Common myeloid progenitor, CD34-positive (primary cell): ENCODE results near the gene VIM.

Source experiments
- CTCF ChIA-PET: fragments of 350-600 bp; sonication (Branson Sonifier 250); formaldehyde crosslinking; loops from one replicate; lab custom pipeline; 2021; ENCODE audit warnings: antibody characterized with exemption; lab: Charles Lee
- POLR2A ChIA-PET: fragments of 350-600 bp; sonication (Branson Sonifier 250); formaldehyde crosslinking; loops from one replicate; lab custom pipeline; 2021; ENCODE audit warnings: antibody characterized with exemption; lab: Charles Lee
- DNase-seq, 3 donors: peaks; one replicate each; pipeline versions ENCODE4 v3.0.0 to v3.0.0-alpha.2; 2013
- H3K27ac ChIP-seq, 2 experiments: 1 replicate in 1 of 2; 2 replicates in 1 of 2; pipeline ENCODE4 v1.7.0; 2013; ENCODE audit warnings: inconsistent platforms in 2 of 2, low read length in 2 of 2, mild to moderate bottlenecking in 2 of 2, low read depth in 1 of 2, moderate library complexity in 1 of 2; ENCODE audit not compliant: severe bottlenecking in 2 of 2, insufficient read depth in 1 of 2, poor library complexity in 1 of 2
- H3K27me3 ChIP-seq, 5 experiments: replicated peaks in 2 of 5; 1 replicate in 3 of 5; 2 replicates in 2 of 5; pipeline versions ENCODE4 v1.6.1 to v1.7.0; 2013; ENCODE audit warnings: low read length in 4 of 5, mild to moderate bottlenecking in 2 of 5, moderate library complexity in 2 of 5, inconsistent platforms in 1 of 5; ENCODE audit not compliant: insufficient read depth in 5 of 5, control insufficient read depth in 4 of 5
- H3K36me3 ChIP-seq, 4 experiments: 1 replicate in 2 of 4; 2 replicates in 2 of 4; pipeline versions ENCODE4 v1.6.1 to v1.7.0; 2013; ENCODE audit warnings: low read length in 3 of 4, control low read depth in 1 of 4, mild to moderate bottlenecking in 1 of 4; ENCODE audit not compliant: control insufficient read depth in 4 of 4, insufficient read depth in 4 of 4
- H3K4me1 ChIP-seq, 4 experiments: 1 replicate in 3 of 4; 2 replicates in 1 of 4; pipeline versions ENCODE4 v1.6.1 to v1.7.1; 2013; ENCODE audit warnings: low read length in 3 of 4, mild to moderate bottlenecking in 3 of 4, control low read depth in 1 of 4, inconsistent platforms in 1 of 4, moderate library complexity in 1 of 4; ENCODE audit not compliant: control insufficient read depth in 4 of 4, insufficient read depth in 4 of 4; ENCODE audit errors: control extremely low read depth in 1 of 4
- H3K4me3 ChIP-seq, 7 experiments: 1 replicate in 4 of 7; 2 replicates in 3 of 7; pipeline versions ENCODE4 v1.5.1 to v1.7.0; 2013; ENCODE audit warnings: mild to moderate bottlenecking in 7 of 7, low read length in 6 of 7, moderate library complexity in 6 of 7, inconsistent platforms in 2 of 7, low read depth in 2 of 7, control low read depth in 1 of 7; ENCODE audit not compliant: insufficient read depth in 4 of 7, control insufficient read depth in 1 of 7; ENCODE audit errors: extremely low read depth in 1 of 7
- H3K9me3 ChIP-seq, 5 experiments: 1 replicate in 4 of 5; 2 replicates in 1 of 5; pipeline versions ENCODE4 v1.6.1 to v1.7.1; 2013; ENCODE audit warnings: low read length in 4 of 5, mild to moderate bottlenecking in 2 of 5, inconsistent platforms in 1 of 5, low read depth in 1 of 5, moderate library complexity in 1 of 5; ENCODE audit not compliant: control insufficient read depth in 4 of 5, insufficient read depth in 2 of 5; ENCODE audit errors: control extremely low read depth in 1 of 5
- WGBS: methylation state at CpG from one replicate; pipeline ENCODE4 v1.1.5; 2013; ENCODE audit not compliant: insufficient coverage; 5-methylcytosine and 5-hydroxymethylcytosine counted together

VIM gene

GRCh38 chr10:17200001-17200911, 27.8 kb upstream of the VIM start:
- POLR2A ChIA-PET, result interaction anchor here (0.9 to 4.6 kb wide), 6 partner anchors 8 to 306 kb away, joined by 3 to 72 read pairs (median 5); partner anchors contain the start of gene VIM

DNA sequence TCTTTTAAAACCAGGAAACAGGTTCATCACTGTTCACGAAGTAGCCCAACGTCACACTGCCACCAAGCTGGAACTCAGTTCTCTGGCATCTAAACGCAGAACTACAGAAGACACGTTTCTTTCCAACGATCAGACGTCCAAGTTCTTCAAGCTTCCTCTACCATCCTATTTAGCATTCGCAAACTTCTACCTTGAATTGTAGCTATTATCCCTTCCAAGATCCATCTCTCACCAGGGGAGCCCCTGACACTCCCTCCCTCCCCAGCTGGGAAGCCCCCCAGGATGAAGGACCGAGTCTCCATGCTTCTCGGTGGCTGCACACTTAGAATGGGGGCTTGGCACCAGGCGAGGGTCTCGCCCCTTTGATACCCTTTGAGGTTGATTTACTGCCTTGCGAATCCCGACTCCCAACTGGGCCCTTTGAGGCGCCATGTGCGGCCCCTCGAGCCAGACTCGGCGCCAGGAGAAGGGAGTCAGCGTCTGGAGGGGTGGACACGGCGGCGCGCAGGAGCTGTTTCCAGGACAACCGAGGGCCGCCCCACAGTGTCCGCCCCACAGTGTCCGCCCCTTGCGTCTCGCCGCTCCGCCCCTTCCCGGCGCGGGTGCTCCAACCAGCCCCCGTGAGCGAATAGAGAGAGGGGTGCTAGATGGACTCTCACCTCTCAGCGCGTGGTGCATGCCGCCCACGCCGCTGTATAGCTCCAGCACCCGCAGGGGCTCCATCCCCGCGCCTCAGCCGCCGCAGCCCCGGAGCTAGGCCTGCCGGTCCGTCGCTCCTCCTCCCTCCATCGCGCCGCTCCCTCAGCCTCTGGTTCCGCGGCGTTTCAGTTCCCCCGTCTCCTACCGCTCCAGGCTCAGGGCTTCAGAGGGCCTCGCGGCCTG, 26.9 kb upstream of the VIM start, which contains the start of gene TRDMT1:
TRDMT1 (minus strand) TSS at position 761 of the 882 bp plus-strand sequence; CDS start at position 723, 38 bp downstream.
- H3K36me3 ChIP-seq, result no peaks in the 10 kb centered on the region
- H3K27me3 ChIP-seq, result no peaks in the 10 kb centered on the region
- ChIA-PET CTCF (interaction anchor here (1.0 to 5.1 kb wide), 11 partner anchors 11 to 348 kb away, joined by 3 to 32 read pairs (median 4); partner anchors contain the start of gene VIM), POLR2A (interaction anchor here (0.6 to 4.6 kb wide), 11 partner anchors 9 to 307 kb away, joined by 3 to 72 read pairs (median 4); partner anchors contain the start of gene VIM)
- peaks cover 10 to 43% (median 25%) of the 10 kb centered on the region in 4 experiments for H3K4me1 ChIP-seq
- WGBS, result 0% methylated on average over 48 of the region's 60 CpGs
- peak within 1 kb of the TSS; percentile 59 to 94 (median 84) for H3K4me3 ChIP-seq
- H3K9me3 ChIP-seq, result no peaks in the 10 kb centered on the region
- peak; percentile 78 to 90 (median 83) for DNase-seq
- H3K27ac ChIP-seq, result peak within 1 kb of the TSS; percentile 94 to 98

More at GRCh38 chr10:17200001-17200911, 27.8 kb upstream of the VIM start:
- WGBS, result 60% methylated on average over 1 of the region's 10 CpGs
- Histone ChIP-seq H3K9me3 (no peaks in the 10 kb centered on the region), H3K27ac (peak overlapping the region; percentile 94 to 98), H3K4me1 (peaks cover 6 to 35% (median 20%) of the 10 kb centered on the region in 4 experiments), H3K27me3 (no peaks in the 10 kb centered on the region), H3K36me3 (no peaks in the 10 kb centered on the region), H3K4me3 (peak overlapping the region in 6 of 7 experiments; percentile 81 to 94 (median 84))
- DNase-seq, result peak in 2 of 3 donors; percentile 65 to 72
- CTCF ChIA-PET, result interaction anchor here (1.0 to 5.1 kb wide), 10 partner anchors 14 to 347 kb away, joined by 3 to 32 read pairs (median 4); partner anchors contain the start of gene VIM

GRCh38 chr10:17201794-17202116, 26.3 kb upstream of the VIM start:
- Histone ChIP-seq H3K9me3 (no peaks in the 10 kb centered on the region), H3K4me1 (peaks cover 15 to 46% (median 28%) of the 10 kb centered on the region in 4 experiments), H3K4me3 (peak overlapping the region; percentile 59 to 94 (median 84)), H3K27ac (peak overlapping the region; percentile 94 to 98), H3K36me3 (no peaks in the 10 kb centered on the region), H3K27me3 (no peaks in the 10 kb centered on the region)
- POLR2A ChIA-PET, result interaction anchor here (0.8 to 4.6 kb wide), 9 partner anchors 10 to 205 kb away, joined by 3 to 72 read pairs (median 4); partner anchors contain the start of gene VIM
- 22% methylated on average over 3 of the region's 3 CpGs for WGBS
- DNase-seq, result no peak
- CTCF ChIA-PET, result interaction anchor here (1.0 to 5.1 kb wide), 6 partner anchors 10 to 349 kb away, joined by 4 to 32 read pairs (median 6); partner anchors contain the start of gene VIM

- no peaks in the 10 kb centered on the region for H3K36me3 ChIP-seq
- WGBS, result 100% methylated on average over 2 of the region's 2 CpGs
- H3K9me3 ChIP-seq, result no peaks in the 10 kb centered on the region
- H3K4me1 ChIP-seq, result peaks cover 17 to 52% (median 33%) of the 10 kb centered on the region in 4 experiments
- H3K27me3 ChIP-seq, result no peaks in the 10 kb centered on the region
- H3K4me3 ChIP-seq, result no peak overlapping the region
- ChIA-PET CTCF (interaction anchor here (3.9 to 5.1 kb wide), 2 partner anchors 14 to 26 kb away, joined by 18 to 32 read pairs; partner anchors contain the start of gene VIM), POLR2A (interaction anchor here (4.6 kb wide), 1 partner anchor 27 kb away, joined by 72 read pairs; the partner anchor contains the start of gene VIM)
- peak overlapping the region in 1 of 2 experiments; percentile 98 for H3K27ac ChIP-seq
- DNase-seq, result no peak
These were observed 25.5 kb upstream of the VIM start for GRCh38 chr10:17202506-17202905.

- ChIA-PET POLR2A (no interaction called here), CTCF (interaction anchor here (1.1 to 5.1 kb wide), 2 partner anchors 26 to 27 kb away, joined by 4 to 32 read pairs; partner anchors contain the start of gene VIM)
- Histone ChIP-seq H3K4me3 (no peak overlapping the region), H3K9me3 (no peaks in the 10 kb centered on the region), H3K27ac (no peak overlapping the region), H3K36me3 (no peaks in the 10 kb centered on the region), H3K27me3 (no peaks in the 10 kb centered on the region), H3K4me1 (peaks cover 17 to 52% (median 36%) of the 10 kb centered on the region in 4 experiments)
- no CpG with 5 or more reads among the region's 4 CpGs for WGBS
- DNase-seq, result no peak
These were observed 25.0 kb upstream of the VIM start for GRCh38 chr10:17202999-17203398.

DNA sequence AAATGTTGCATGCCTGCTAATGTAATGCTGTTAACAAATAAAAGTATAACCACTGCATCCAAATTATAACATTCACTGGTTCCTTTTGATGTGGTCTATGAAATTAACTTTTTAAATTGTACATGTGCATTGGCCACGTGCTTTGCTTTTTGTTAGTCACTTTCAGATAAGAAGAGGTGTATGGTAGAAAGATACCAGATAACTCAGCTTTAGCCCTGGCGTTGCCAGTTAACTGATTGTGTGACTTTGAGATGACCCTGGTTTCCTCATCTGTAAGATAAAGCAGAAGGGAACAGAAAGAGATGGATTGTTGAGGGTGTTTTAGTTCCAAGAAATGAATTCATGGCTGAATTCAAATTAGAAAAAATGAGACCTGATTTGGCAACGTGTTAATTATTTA, 24.6 kb upstream of the VIM start:
- ChIA-PET POLR2A (no interaction called here), CTCF (interaction anchor here (1.1 kb wide), 1 partner anchor 26 kb away, joined by 4 read pairs; no protein-coding TSS in a partner anchor)
- 100% methylated on average over 2 of the region's 3 CpGs for WGBS
- Histone ChIP-seq H3K27me3 (no peaks in the 10 kb centered on the region), H3K36me3 (no peaks in the 10 kb centered on the region), H3K27ac (no peak overlapping the region), H3K4me1 (peaks cover 17 to 54% (median 39%) of the 10 kb centered on the region in 4 experiments), H3K9me3 (no peaks in the 10 kb centered on the region), H3K4me3 (no peak overlapping the region)
- no peak for DNase-seq
